ENCODE measurements around the gene JKAMP. TPM values are rescaled to one million over a fixed set of nuclear protein-coding genes. Genes with fewer than 3 reads are reported as not detected.
"Not testable (repeated sequence)": the region's sequence is repeated elsewhere in the genome, so short reads cannot be mapped to it uniquely, and the experiment has no call there.

Gene JKAMP
- polyA plus RNA-seq (2013, experiment 1 of 4), result 86.1 TPM
- polyA plus RNA-seq (2013, experiment 2 of 4), result 90.8 TPM
- polyA plus RNA-seq (2013, experiment 3 of 4), result 68.9 TPM
- polyA plus RNA-seq (2013, experiment 4 of 4), result 73.3 TPM

GRCh38 chr14:59483819-59484638 lies at the start of gene JKAMP, which contains the start of gene L3HYPDH:
TSS of gene JKAMP (plus strand) at chr14:59484517. CDS start at chr14:59484590, 73 bp downstream.
TSS of gene L3HYPDH (minus strand) at chr14:59484408. CDS start at chr14:59484316, 92 bp downstream.
- H3K27me3 ChIP-seq (ENCODE audit: control insufficient read depth, insufficient read depth, low read length, poor library complexity, severe bottlenecking), result no peaks in the 10 kb centered on the region
- no peaks in the 10 kb centered on the region for H3K4me1 ChIP-seq (ENCODE audit: control insufficient read depth, insufficient read depth, low read length)
- H3K4me3 ChIP-seq (ENCODE audit: insufficient read depth, low read depth, low read length), result peak within 1 kb of the TSS; percentile 90
- 0% methylated on average over 92 of the region's 92 CpGs for WGBS, 2 experiments
- peaks cover 6% of the 10 kb centered on the region for H3K36me3 ChIP-seq (ENCODE audit: control insufficient read depth, insufficient read depth, low read length)
- H3K9me3 ChIP-seq (ENCODE audit: control insufficient read depth, low read length), result no peaks in the 10 kb centered on the region
- H3K27ac ChIP-seq (ENCODE audit: insufficient read depth, low read depth, low read length, poor library complexity, severe bottlenecking), result peak within 1 kb of the TSS; percentile 83

GRCh38 chr14:59435101-59435500 lies 49.2 kb upstream of the JKAMP start:
- WGBS, 2 experiments, result 86 to 89% methylated on average over 2 to 3 of the region's 3 CpGs
- Histone ChIP-seq H3K9me3 (ENCODE audit: control insufficient read depth, low read length) (no peaks in the 10 kb centered on the region), H3K4me1 (ENCODE audit: control insufficient read depth, insufficient read depth, low read length) (no peaks in the 10 kb centered on the region), H3K27ac (ENCODE audit: insufficient read depth, low read depth, low read length, poor library complexity, severe bottlenecking) (no peak overlapping the region), H3K4me3 (ENCODE audit: insufficient read depth, low read depth, low read length) (no peak overlapping the region), H3K36me3 (ENCODE audit: control insufficient read depth, insufficient read depth, low read length) (no peaks in the 10 kb centered on the region), H3K27me3 (ENCODE audit: control insufficient read depth, insufficient read depth, low read length, poor library complexity, severe bottlenecking) (no peaks in the 10 kb centered on the region)

GRCh38 chr14:59435987-59436386 lies 48.3 kb upstream of the JKAMP start:
- WGBS, 2 experiments, result 95 to 100% methylated on average over 1 of the region's 1 CpG
- Histone ChIP-seq H3K27me3 (ENCODE audit: control insufficient read depth, insufficient read depth, low read length, poor library complexity, severe bottlenecking) (no peaks in the 10 kb centered on the region), H3K36me3 (ENCODE audit: control insufficient read depth, insufficient read depth, low read length) (no peaks in the 10 kb centered on the region), H3K9me3 (ENCODE audit: control insufficient read depth, low read length) (no peaks in the 10 kb centered on the region), H3K4me3 (ENCODE audit: insufficient read depth, low read depth, low read length) (no peak overlapping the region), H3K27ac (ENCODE audit: insufficient read depth, low read depth, low read length, poor library complexity, severe bottlenecking) (no peak overlapping the region), H3K4me1 (ENCODE audit: control insufficient read depth, insufficient read depth, low read length) (no peaks in the 10 kb centered on the region)

GRCh38 chr14:59438195-59438647 lies 46.1 kb upstream of the JKAMP start:
- H3K27me3 ChIP-seq (ENCODE audit: control insufficient read depth, insufficient read depth, low read length, poor library complexity, severe bottlenecking), result no peaks in the 10 kb centered on the region
- H3K27ac ChIP-seq (ENCODE audit: insufficient read depth, low read depth, low read length, poor library complexity, severe bottlenecking), result no peak overlapping the region
- H3K9me3 ChIP-seq (ENCODE audit: control insufficient read depth, low read length), result no peaks in the 10 kb centered on the region
- H3K36me3 ChIP-seq (ENCODE audit: control insufficient read depth, insufficient read depth, low read length), result no peaks in the 10 kb centered on the region
- H3K4me1 ChIP-seq (ENCODE audit: control insufficient read depth, insufficient read depth, low read length), result no peaks in the 10 kb centered on the region
- 89 to 94% methylated on average over 1 of the region's 1 CpG for WGBS, 2 experiments
- H3K4me3 ChIP-seq (ENCODE audit: insufficient read depth, low read depth, low read length), result no peak overlapping the region

- WGBS, 2 experiments, result 94 to 96% methylated on average over 4 of the region's 5 CpGs
- H3K27ac ChIP-seq (ENCODE audit: insufficient read depth, low read depth, low read length, poor library complexity, severe bottlenecking), result no peak overlapping the region
- no peaks in the 10 kb centered on the region for H3K36me3 ChIP-seq (ENCODE audit: control insufficient read depth, insufficient read depth, low read length)
Measured at GRCh38 chr14:59439256-59439965, 44.9 kb upstream of the JKAMP start.

GRCh38 chr14:59448673-59449072 lies 35.6 kb upstream of the JKAMP start:
- H3K27me3 ChIP-seq (ENCODE audit: control insufficient read depth, insufficient read depth, low read length, poor library complexity, severe bottlenecking); H3K36me3 ChIP-seq (ENCODE audit: control insufficient read depth, insufficient read depth, low read length); H3K27ac ChIP-seq (ENCODE audit: insufficient read depth, low read depth, low read length, poor library complexity, severe bottlenecking); H3K4me1 ChIP-seq (ENCODE audit: control insufficient read depth, insufficient read depth, low read length); H3K9me3 ChIP-seq (ENCODE audit: control insufficient read depth, low read length); H3K4me3 ChIP-seq (ENCODE audit: insufficient read depth, low read depth, low read length): not testable (repeated sequence)
- WGBS, 2 experiments, result 92 to 95% methylated on average over 2 of the region's 2 CpGs

More at GRCh38 chr14:59439256-59439965, 44.9 kb upstream of the JKAMP start:
- Histone ChIP-seq H3K27me3 (ENCODE audit: control insufficient read depth, insufficient read depth, low read length, poor library complexity, severe bottlenecking) (no peaks in the 10 kb centered on the region), H3K4me3 (ENCODE audit: insufficient read depth, low read depth, low read length) (no peak overlapping the region), H3K9me3 (ENCODE audit: control insufficient read depth, low read length) (no peaks in the 10 kb centered on the region), H3K4me1 (ENCODE audit: control insufficient read depth, insufficient read depth, low read length) (no peaks in the 10 kb centered on the region)

GRCh38 chr14:59450716-59451115 lies 33.6 kb upstream of the JKAMP start:
- no peak overlapping the region for H3K4me3 ChIP-seq (ENCODE audit: insufficient read depth, low read depth, low read length)
- H3K4me1 ChIP-seq (ENCODE audit: control insufficient read depth, insufficient read depth, low read length), result no peaks in the 10 kb centered on the region
- H3K27me3 ChIP-seq (ENCODE audit: control insufficient read depth, insufficient read depth, low read length, poor library complexity, severe bottlenecking), result no peaks in the 10 kb centered on the region
- no peaks in the 10 kb centered on the region for H3K9me3 ChIP-seq (ENCODE audit: control insufficient read depth, low read length)
- no peak overlapping the region for H3K27ac ChIP-seq (ENCODE audit: insufficient read depth, low read depth, low read length, poor library complexity, severe bottlenecking)
- WGBS, 2 experiments, result 94 to 98% methylated on average over 3 of the region's 3 CpGs
- H3K36me3 ChIP-seq (ENCODE audit: control insufficient read depth, insufficient read depth, low read length), result no peaks in the 10 kb centered on the region

GRCh38 chr14:59451849-59452248 lies 32.5 kb upstream of the JKAMP start:
- Histone ChIP-seq H3K27ac (ENCODE audit: insufficient read depth, low read depth, low read length, poor library complexity, severe bottlenecking) (no peak overlapping the region), H3K9me3 (ENCODE audit: control insufficient read depth, low read length) (no peaks in the 10 kb centered on the region)
- no CpG with 5 or more reads among the region's 1 CpG for WGBS, 2 experiments

GRCh38 chr14:59454139-59454538 lies 30.2 kb upstream of the JKAMP start:
- H3K27ac ChIP-seq (ENCODE audit: insufficient read depth, low read depth, low read length, poor library complexity, severe bottlenecking), result no peak overlapping the region
- WGBS, 2 experiments, result 73 to 79% methylated on average over 2 of the region's 2 CpGs

More at GRCh38 chr14:59451849-59452248, 32.5 kb upstream of the JKAMP start:
- no peaks in the 10 kb centered on the region for H3K4me1 ChIP-seq (ENCODE audit: control insufficient read depth, insufficient read depth, low read length)
- no peaks in the 10 kb centered on the region for H3K27me3 ChIP-seq (ENCODE audit: control insufficient read depth, insufficient read depth, low read length, poor library complexity, severe bottlenecking)
- no peaks in the 10 kb centered on the region for H3K36me3 ChIP-seq (ENCODE audit: control insufficient read depth, insufficient read depth, low read length)
- H3K4me3 ChIP-seq (ENCODE audit: insufficient read depth, low read depth, low read length), result no peak overlapping the region

GRCh38 chr14:59455411-59455810 lies 28.9 kb upstream of the JKAMP start:
- WGBS, 2 experiments, result no CpG with 5 or more reads among the region's 1 CpG
- H3K4me3 ChIP-seq (ENCODE audit: insufficient read depth, low read depth, low read length), result no peak overlapping the region
- no peaks in the 10 kb centered on the region for H3K4me1 ChIP-seq (ENCODE audit: control insufficient read depth, insufficient read depth, low read length)
- H3K9me3 ChIP-seq (ENCODE audit: control insufficient read depth, low read length), result no peaks in the 10 kb centered on the region
- H3K27me3 ChIP-seq (ENCODE audit: control insufficient read depth, insufficient read depth, low read length, poor library complexity, severe bottlenecking), result no peaks in the 10 kb centered on the region
- H3K36me3 ChIP-seq (ENCODE audit: control insufficient read depth, insufficient read depth, low read length), result peaks cover 3% of the 10 kb centered on the region
- no peak overlapping the region for H3K27ac ChIP-seq (ENCODE audit: insufficient read depth, low read depth, low read length, poor library complexity, severe bottlenecking)

More at GRCh38 chr14:59454139-59454538, 30.2 kb upstream of the JKAMP start:
- Histone ChIP-seq H3K27me3 (ENCODE audit: control insufficient read depth, insufficient read depth, low read length, poor library complexity, severe bottlenecking) (no peaks in the 10 kb centered on the region), H3K9me3 (ENCODE audit: control insufficient read depth, low read length) (no peaks in the 10 kb centered on the region), H3K4me3 (ENCODE audit: insufficient read depth, low read depth, low read length) (no peak overlapping the region), H3K4me1 (ENCODE audit: control insufficient read depth, insufficient read depth, low read length) (no peaks in the 10 kb centered on the region), H3K36me3 (ENCODE audit: control insufficient read depth, insufficient read depth, low read length) (peaks cover 3% of the 10 kb centered on the region)

Measured in ectodermal cell (in vitro differentiated cells).